GM10248 (cell line): Measurements from ENCODE around the gene HELQ.

Experiments
- CTCF ChIA-PET: fragments of 300-600 bp; sonication (Branson Sonifier 250); formaldehyde crosslinking; extraction: SDS; loops from one replicate; lab custom pipeline; 2021; ENCODE audit warnings: antibody characterized with exemption; lab: Yijun Ruan, JAX
- POLR2A ChIA-PET: fragments of 350-650 bp; sonication (Branson Sonifier 250); formaldehyde crosslinking; extraction: SDS; loops from one replicate; lab custom pipeline; 2020; ENCODE audit warnings: antibody characterized with exemption; lab: Yijun Ruan, JAX
- DNase-seq: peaks from one replicate; pipeline ENCODE4 v3.0.0; 2012; ENCODE audit errors: extremely low spot score
- CTCF ChIP-seq: IDR thresholded peaks from 2 replicates; pipeline ENCODE4 v1.5.1; 2012; ENCODE audit warnings: mild to moderate bottlenecking, low read depth; ENCODE audit errors: extremely low read depth, missing control alignments, control extremely low read depth

The HELQ gene

GRCh38 chr4:83490876-83491450 is 35.3 kb upstream of the HELQ start:
- peak; percentile 74 for TF ChIP-seq CTCF
- POLR2A ChIA-PET: no interaction called here
- peak; percentile 54 for DNase-seq
- CTCF ChIA-PET: interaction anchor here (0.7 to 4.7 kb wide), 12 partner anchors 8 to 150 kb away, joined by 3 to 32 read pairs (median 3); no protein-coding TSS in a partner anchor

- no peak for TF ChIP-seq CTCF
- POLR2A ChIA-PET: no interaction called here
- CTCF ChIA-PET: interaction anchor here (1.6 to 4.7 kb wide), 3 partner anchors 10 to 49 kb away, joined by 4 to 32 read pairs (median 8); no protein-coding TSS in a partner anchor
- no peak for DNase-seq
Measured at GRCh38 chr4:83489711-83490326, 34.2 kb upstream of the HELQ start.

GRCh38 chr4:83486457-83487129 is 31.0 kb upstream of the HELQ start:
- TF ChIP-seq CTCF: no peak
- ChIA-PET CTCF (no interaction called here), POLR2A (no interaction called here)
- DNase-seq: no peak

- DNase-seq: peak; percentile 99
- TF ChIP-seq CTCF: no peak
- ChIA-PET CTCF (interaction anchor here (1.4 to 2.0 kb wide), 2 partner anchors 24 to 26 kb away, joined by 3 to 6 read pairs; no protein-coding TSS in a partner anchor), POLR2A (interaction anchor here (0.6 kb wide), 1 partner anchor 26 kb away, joined by 3 read pairs; no protein-coding TSS in a partner anchor)
Measured at GRCh38 chr4:83484500-83485461, 29.2 kb upstream of the HELQ start, which contains the start of gene ABRAXAS1. Gene ABRAXAS1, minus strand, starts transcription at chr4:83485100. Its CDS starts 28 bp downstream, at chr4:83485072.

GRCh38 chr4:83473966-83474365 is 18.3 kb upstream of the HELQ start:
- no peak for TF ChIP-seq CTCF
- POLR2A ChIA-PET: no interaction called here

More at GRCh38 chr4:83473966-83474365, 18.3 kb upstream of the HELQ start:
- no peak for DNase-seq
- CTCF ChIA-PET: no interaction called here
